HEK293 (cell line): ENCODE results near the gene NCOR1.
A peak's percentile ranks its signal among the peaks of the same experiment; 100 is the strongest.

Experiments
- CTCF ChIA-PET: fragments of 350-600 bp; formaldehyde crosslinking; extraction: SDS; loops from one replicate; lab custom pipeline; 2021; ENCODE audit warnings: antibody characterized with exemption; lab: Yijun Ruan, JAX
- POLR2A ChIA-PET: fragments of 300-600 bp; formaldehyde crosslinking; extraction: SDS; loops from one replicate; lab custom pipeline; 2020; ENCODE audit warnings: antibody characterized with exemption, inconsistent platforms; lab: Yijun Ruan, JAX
- H3K27ac ChIP-seq: fragments of 200-500 bp; sonication (Bioruptor generic); 2 replicates; pipeline ENCODE4 v1.5.1; 2014; ENCODE audit warnings: low read depth, low read length, control low read depth, inconsistent platforms; ENCODE audit errors: extremely low read depth
- H3K36me3 ChIP-seq, 2 experiments: fragments of 200-500 bp in 1 of 2; sonication (Bioruptor generic) in 1 of 2; 1 replicate in 1 of 2; 2 replicates in 1 of 2; pipeline ENCODE4 v1.5.1; 2014 to 2017; ENCODE audit warnings: inconsistent platforms in 2 of 2, low read length in 2 of 2; ENCODE audit not compliant: control insufficient read depth in 2 of 2, insufficient read depth in 1 of 2
- H3K4me1 ChIP-seq: fragments of 200-500 bp; sonication (Bioruptor generic); 2 replicates; pipeline ENCODE4 v1.5.1; 2014; ENCODE audit warnings: mild to moderate bottlenecking, low read length, inconsistent platforms; ENCODE audit not compliant: control insufficient read depth, insufficient read depth
- H3K4me3 ChIP-seq: 2 replicates; pipeline ENCODE4 v1.5.1; 2011; ENCODE audit warnings: low read depth, mild to moderate bottlenecking, control low read depth, low read length, moderate library complexity
- H3K9me3 ChIP-seq: fragments of 200-500 bp; sonication (Bioruptor generic); 2 replicates; pipeline ENCODE4 v1.5.1; 2014; ENCODE audit warnings: low read depth, low read length, inconsistent platforms; ENCODE audit not compliant: control insufficient read depth, insufficient read depth
- GFI1B ChIP-seq: fragments of 450-650 bp; formaldehyde crosslinking; IDR thresholded peaks from 2 replicates; pipeline ENCODE4 v1.5.1; 2016; ENCODE audit warnings: missing biosample characterization, missing genetic modification characterization
- OSR2 ChIP-seq: fragments of 450-650 bp; formaldehyde crosslinking; IDR thresholded peaks from 2 replicates; pipeline ENCODE4 v1.5.1; 2016; ENCODE audit warnings: missing biosample characterization, missing genetic modification characterization
- PRDM10 ChIP-seq: fragments of 450-650 bp; formaldehyde crosslinking; IDR thresholded peaks from 2 replicates; pipeline ENCODE4 v1.5.1; 2016; ENCODE audit warnings: missing biosample characterization, missing genetic modification characterization
- ZIC2 ChIP-seq: fragments of 450-650 bp; formaldehyde crosslinking; IDR thresholded peaks from 2 replicates; pipeline ENCODE4 v1.5.1; 2016; ENCODE audit warnings: missing biosample characterization, missing genetic modification characterization
- ZNF146 ChIP-seq: fragments of 450-650 bp; formaldehyde crosslinking; IDR thresholded peaks from 2 replicates; pipeline ENCODE4 v1.5.1; 2016; ENCODE audit warnings: missing biosample characterization, missing genetic modification characterization
- ZNF155 ChIP-seq: fragments of 450-650 bp; formaldehyde crosslinking; IDR thresholded peaks from 2 replicates; pipeline ENCODE4 v1.5.1; 2016; ENCODE audit warnings: missing biosample characterization, missing genetic modification characterization
- ZNF211 ChIP-seq: fragments of 450-650 bp; formaldehyde crosslinking; IDR thresholded peaks from 2 replicates; pipeline ENCODE4 v1.5.1; 2016; ENCODE audit warnings: low read depth, missing biosample characterization, missing genetic modification characterization
- ZNF214 ChIP-seq: fragments of 450-650 bp; formaldehyde crosslinking; IDR thresholded peaks from 2 replicates; pipeline ENCODE4 v1.5.1; 2017; ENCODE audit warnings: missing biosample characterization, mild to moderate bottlenecking, missing genetic modification characterization, borderline replicate concordance
- ZNF239 ChIP-seq: fragments of 450-650 bp; formaldehyde crosslinking; IDR thresholded peaks from 2 replicates; pipeline ENCODE4 v1.5.1; 2016; ENCODE audit warnings: missing biosample characterization, missing genetic modification characterization
- ZNF302 ChIP-seq: fragments of 450-650 bp; formaldehyde crosslinking; IDR thresholded peaks from 2 replicates; pipeline ENCODE4 v1.5.1; 2016; ENCODE audit warnings: missing biosample characterization, missing genetic modification characterization, low read depth
- ZNF341 ChIP-seq: fragments of 450-650 bp; formaldehyde crosslinking; IDR thresholded peaks from 2 replicates; pipeline ENCODE4; 2016; ENCODE audit warnings: low read depth, missing biosample characterization, missing genetic modification characterization
- ZNF426 ChIP-seq: fragments of 450-650 bp; formaldehyde crosslinking; IDR thresholded peaks from 2 replicates; pipeline ENCODE4 v1.5.1; 2017; ENCODE audit warnings: missing biosample characterization, missing genetic modification characterization, mild to moderate bottlenecking, inconsistent platforms, moderate library complexity
- ZNF433 ChIP-seq: fragments of 450-650 bp; formaldehyde crosslinking; IDR thresholded peaks from 2 replicates; pipeline ENCODE4 v1.5.1; 2016; ENCODE audit warnings: missing biosample characterization, missing genetic modification characterization, low read depth
- ZNF558 ChIP-seq: fragments of 450-650 bp; formaldehyde crosslinking; IDR thresholded peaks from 2 replicates; pipeline ENCODE4 v1.5.1; 2016; ENCODE audit warnings: missing biosample characterization, missing genetic modification characterization
- ZNF664 ChIP-seq: fragments of 450-650 bp; formaldehyde crosslinking; IDR thresholded peaks from 2 replicates; pipeline ENCODE4 v1.5.1; 2016; ENCODE audit warnings: missing biosample characterization, missing genetic modification characterization
- ZNF785 ChIP-seq: fragments of 450-650 bp; formaldehyde crosslinking; IDR thresholded peaks from 2 replicates; pipeline ENCODE4 v1.5.1; 2016; ENCODE audit warnings: missing biosample characterization, missing genetic modification characterization
- ZNF792 ChIP-seq: fragments of 450-650 bp; formaldehyde crosslinking; IDR thresholded peaks from 2 replicates; pipeline ENCODE4 v1.5.1; 2016; ENCODE audit warnings: missing biosample characterization, missing genetic modification characterization

NCOR1 gene

GRCh38 chr17:16241906-16242399 is 26.6 kb upstream of the NCOR1 start:
- TF ChIP-seq GFI1B (tag by site-specific recombination) (no peak), ZNF785 (tag by site-specific recombination) (no peak), ZNF211 (no peak), ZNF341 (tag by site-specific recombination) (no peak), ZNF792 (tag by site-specific recombination) (no peak), ZNF433 (tag by site-specific recombination) (no peak), ZNF155 (tag by site-specific recombination) (no peak), ZNF214 (tag by site-specific recombination) (no peak), ZNF558 (no peak), ZIC2 (tag by site-specific recombination) (no peak)
- TF ChIP-seq, all 188 proteins: peak for 0
- H3K36me3 ChIP-seq: peaks cover 0 to 3% of the 10 kb centered on the region in 2 experiments; a peak in 1 of 3 replicates
- no peak overlapping the region for H3K4me3 ChIP-seq
- ChIA-PET CTCF (interaction anchor here (0.6 kb wide), 1 partner anchor 994 kb away, joined by 4 read pairs; no protein-coding TSS in a partner anchor), POLR2A (interaction anchor here (0.7 kb wide), 1 partner anchor 629 kb away, joined by 10 read pairs; no protein-coding TSS in a partner anchor)
- 0 out of 2 replicates have a peak, but pooled peaks cover 3% of the 10 kb centered on the region for H3K4me1 ChIP-seq
- no peak overlapping the region for H3K27ac ChIP-seq
- H3K9me3 ChIP-seq: no peaks in the 10 kb centered on the region

- CTCF ChIA-PET: no interaction called here
- Histone ChIP-seq H3K36me3 (peaks cover 6 to 11% of the 10 kb centered on the region in 2 experiments; a peak in 2 of 3 replicates), H3K4me1 (0 out of 2 replicates have a peak, but pooled peaks cover 3% of the 10 kb centered on the region), H3K27ac (no peak overlapping the region), H3K9me3 (no peaks in the 10 kb centered on the region), H3K4me3 (no peak overlapping the region)
- TF ChIP-seq ZNF239 (tag by site-specific recombination) (0 out of 2 replicates have a peak, but pooled peaks have one; percentile 43), PRDM10 (tag by site-specific recombination) (peak; percentile 84), OSR2 (no peak), ZNF146 (tag by site-specific recombination) (peak; percentile 51)
- POLR2A ChIA-PET: interaction anchor here (0.6 kb wide), 1 partner anchor 15 kb away, joined by 3 read pairs; no protein-coding TSS in a partner anchor
Measured at GRCh38 chr17:16239931-16240330, 24.6 kb upstream of the NCOR1 start.

GRCh38 chr17:16232391-16232790 is 17.1 kb upstream of the NCOR1 start:
- Histone ChIP-seq H3K36me3 (peaks cover 7 to 19% of the 10 kb centered on the region in 2 experiments; a peak in 2 of 3 replicates), H3K4me3 (no peak overlapping the region), H3K27ac (no peak overlapping the region), H3K4me1 (no peaks in the 10 kb centered on the region), H3K9me3 (no peaks in the 10 kb centered on the region)
- ChIA-PET CTCF (interaction anchor here (0.6 kb wide), 1 partner anchor 71 kb away, joined by 4 read pairs; no protein-coding TSS in a partner anchor), POLR2A (interaction anchor here (0.7 kb wide), 2 partner anchors 16 to 17 kb away, joined by 3 to 5 read pairs; no protein-coding TSS in a partner anchor)
- TF ChIP-seq ZNF426: no peak
- TF ChIP-seq ZNF302 (tag by site-specific recombination): no peak
- 0 out of 2 replicates have a peak, but pooled peaks have one; percentile 26 for TF ChIP-seq ZNF664 (tag by site-specific recombination)
